NCI-H1092 (cell line): ENCODE results near the gene SMIM29.
"Not testable (repeated sequence)": the region's sequence is repeated elsewhere in the genome, so short reads cannot be mapped to it uniquely, and the experiment has no call there.

ENCODE experiments used
- DNase-seq: peaks from one replicate; lab custom pipeline; 2025; lab: John Stamatoyannopoulos, UW

The SMIM29 gene

DNA sequence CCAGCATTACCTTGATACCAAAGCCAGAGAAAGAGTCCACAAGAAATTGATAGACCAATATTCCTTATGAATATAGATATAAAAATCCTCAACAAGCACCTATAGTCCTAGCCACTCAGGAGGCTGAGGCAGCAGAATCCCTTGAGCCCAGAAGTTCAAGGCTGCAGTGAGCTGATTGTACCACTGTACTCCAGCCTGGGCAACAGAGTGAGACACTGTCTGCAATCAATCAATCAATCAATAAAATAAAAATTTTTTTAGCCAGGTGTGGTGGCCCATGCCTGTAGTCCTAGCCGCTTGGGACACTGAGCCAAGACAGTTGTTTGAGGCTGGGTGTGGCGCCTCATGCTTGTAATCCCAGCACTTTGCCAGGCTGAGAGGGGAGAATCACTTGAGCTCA is 18.9 kb upstream of the SMIM29 start:
- DNase-seq: no peak

DNA sequence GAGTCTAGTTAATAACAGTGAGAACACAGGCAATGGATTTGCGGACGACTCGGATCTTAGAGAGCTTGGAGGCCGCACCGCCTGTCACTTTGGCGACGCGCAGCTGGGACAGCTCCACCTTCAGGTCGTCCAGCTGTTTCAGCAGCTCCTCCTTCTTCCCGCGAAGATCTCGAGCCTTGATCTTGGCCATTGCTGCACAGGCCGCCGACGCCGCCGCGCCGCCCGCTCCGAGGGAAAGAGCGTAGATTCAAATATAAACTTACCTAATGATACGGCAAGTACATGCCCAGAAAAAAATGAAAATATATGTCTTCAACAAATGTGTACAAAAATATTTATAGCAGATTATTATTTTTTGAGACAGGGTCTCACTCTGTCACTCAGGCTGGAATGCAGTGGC is 14.7 kb upstream of the SMIM29 start:
- DNase-seq: not testable (repeated sequence)

DNA sequence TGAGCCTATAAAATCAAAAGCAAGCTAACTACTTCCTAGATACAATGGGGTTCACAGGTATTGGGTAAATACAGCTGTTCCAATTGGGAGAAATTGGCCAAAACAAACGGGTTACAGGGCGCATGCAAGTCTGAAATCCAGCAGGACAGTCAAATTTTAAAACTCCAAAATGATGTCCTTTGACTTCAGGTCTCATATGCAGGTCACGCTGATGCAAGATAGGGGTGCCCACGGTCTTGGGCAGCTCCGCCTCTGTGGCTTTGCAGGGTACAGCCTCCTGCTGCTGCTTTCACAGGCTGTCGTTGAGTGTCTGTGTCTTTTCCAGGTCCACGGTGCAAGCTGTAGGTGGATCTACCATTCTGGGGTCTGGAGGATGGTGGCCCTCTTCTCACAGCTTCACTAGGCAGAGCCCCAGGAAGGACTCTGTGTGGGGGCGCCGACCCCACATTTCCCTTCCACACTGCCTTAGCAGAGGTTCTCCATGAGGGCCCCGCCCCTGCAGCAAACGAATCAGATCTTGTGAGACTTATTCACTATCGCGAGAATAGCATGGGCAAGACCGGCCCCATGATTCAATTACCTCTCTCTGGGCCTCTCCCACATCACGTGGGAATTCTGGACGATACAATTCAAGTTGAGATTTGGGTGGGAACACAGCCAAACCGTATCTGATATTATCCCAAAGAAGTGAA is 11.9 kb upstream of the SMIM29 start:
- DNase-seq: no peak

DNA sequence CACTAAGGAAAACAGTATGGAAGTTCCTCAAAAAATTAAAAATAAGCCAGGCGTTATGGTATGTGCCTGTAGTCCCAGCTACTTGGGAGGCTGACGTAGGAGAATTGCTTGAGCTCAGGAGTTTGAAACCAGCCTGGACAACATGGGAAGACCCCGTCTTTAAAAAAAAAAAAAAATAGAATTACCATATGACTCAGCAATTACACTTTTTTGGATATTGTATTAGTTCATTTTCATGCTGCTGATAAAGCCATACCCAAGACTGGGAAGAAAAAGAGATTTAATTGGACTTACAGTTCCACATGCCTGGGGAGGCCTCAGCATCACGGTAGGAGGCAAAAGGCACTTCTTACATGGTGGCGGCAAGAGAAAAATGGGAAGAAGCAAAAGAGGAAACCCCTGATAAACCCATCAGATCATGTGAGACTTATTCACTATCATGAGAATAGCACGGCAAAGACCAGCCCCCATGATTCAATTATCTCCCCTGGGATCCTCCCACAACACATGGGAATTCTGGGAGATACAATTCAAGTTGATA is 10.8 kb upstream of the SMIM29 start:
- DNase-seq: no peak

DNA sequence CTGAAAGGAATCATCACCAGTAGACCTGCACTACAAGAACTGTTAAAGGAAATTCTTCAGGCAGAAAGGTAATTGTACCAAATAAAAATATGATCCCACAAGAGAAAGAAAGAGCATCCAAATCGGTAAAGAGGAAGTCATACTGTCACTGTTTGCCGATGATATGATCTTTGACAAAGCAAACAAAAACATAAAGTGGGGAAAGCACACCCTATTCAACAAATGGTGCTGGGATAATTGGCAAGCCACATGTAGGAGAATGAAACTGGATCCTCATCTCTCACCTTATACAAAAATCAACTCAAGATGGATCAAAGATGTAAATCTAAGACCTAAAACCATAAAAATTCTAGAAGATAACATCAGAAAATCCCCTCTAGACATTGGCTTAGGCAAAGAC is 3.6 kb upstream of the SMIM29 start:
- not testable (repeated sequence) for DNase-seq

DNA sequence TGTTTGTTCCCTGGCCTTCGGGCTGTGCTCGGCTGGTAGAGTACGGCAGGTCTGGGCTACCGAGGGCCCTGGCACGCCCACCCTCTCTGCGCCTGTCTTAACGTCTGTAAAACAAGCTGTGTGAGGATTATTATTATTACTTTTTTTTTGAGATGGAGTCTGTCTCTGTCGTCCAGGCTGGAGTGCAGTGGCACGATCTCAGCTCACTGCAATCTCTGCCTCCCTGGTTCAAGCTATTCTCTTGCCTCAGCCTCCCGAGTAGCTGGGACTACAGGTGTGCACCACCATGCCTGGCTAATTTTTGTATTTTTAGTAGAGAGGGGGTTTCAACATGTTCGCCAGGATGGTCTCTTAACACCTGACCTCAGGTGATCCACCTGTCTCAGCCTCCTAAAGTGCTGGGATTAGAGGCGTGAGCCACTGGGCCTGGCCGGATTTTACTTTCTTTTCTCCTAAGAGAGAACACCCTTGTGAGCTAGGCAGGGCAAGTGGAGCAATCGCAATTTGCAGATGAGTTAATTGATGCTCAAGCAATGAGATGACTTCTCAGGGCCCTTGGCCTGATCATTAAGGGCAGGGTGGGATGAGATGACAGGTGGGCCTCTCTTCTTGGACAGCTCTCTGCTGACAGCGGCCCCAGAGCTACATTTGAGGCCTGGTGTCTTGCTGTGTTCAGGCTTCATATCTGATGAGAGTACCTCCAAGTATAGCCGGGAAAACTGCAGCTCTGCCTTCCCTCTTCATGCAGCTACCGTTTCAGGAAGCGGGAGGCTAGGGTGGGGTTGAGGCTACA is 859 bp upstream of the SMIM29 start:
- DNase-seq: no peak

DNA sequence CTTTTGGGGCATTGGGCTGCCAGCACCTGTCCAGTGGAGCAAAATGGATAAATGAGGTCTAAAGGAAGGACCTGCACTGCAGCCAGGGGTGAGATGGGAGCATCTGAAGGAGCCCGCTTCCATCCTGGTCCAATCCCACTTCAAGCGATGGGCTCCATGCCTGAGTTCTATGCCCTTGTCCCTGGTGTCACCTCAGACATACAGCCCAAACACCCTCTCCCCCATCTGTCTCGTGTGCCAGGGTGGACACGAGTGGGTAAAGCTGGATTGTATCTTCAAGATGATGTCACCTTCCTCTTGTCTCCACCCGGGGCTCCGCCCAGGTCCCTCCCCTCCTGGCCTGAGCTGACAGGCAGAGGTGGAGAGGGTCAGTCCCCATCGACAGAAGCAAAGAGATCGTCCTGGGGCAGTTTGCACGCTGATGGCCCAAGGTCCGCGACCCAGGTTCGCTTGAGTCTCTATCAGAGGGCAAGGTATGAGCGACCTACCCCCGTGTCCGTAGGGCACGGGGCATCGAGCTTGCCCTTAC is 544 bp downstream of the SMIM29 start:
- no peak for DNase-seq

DNA sequence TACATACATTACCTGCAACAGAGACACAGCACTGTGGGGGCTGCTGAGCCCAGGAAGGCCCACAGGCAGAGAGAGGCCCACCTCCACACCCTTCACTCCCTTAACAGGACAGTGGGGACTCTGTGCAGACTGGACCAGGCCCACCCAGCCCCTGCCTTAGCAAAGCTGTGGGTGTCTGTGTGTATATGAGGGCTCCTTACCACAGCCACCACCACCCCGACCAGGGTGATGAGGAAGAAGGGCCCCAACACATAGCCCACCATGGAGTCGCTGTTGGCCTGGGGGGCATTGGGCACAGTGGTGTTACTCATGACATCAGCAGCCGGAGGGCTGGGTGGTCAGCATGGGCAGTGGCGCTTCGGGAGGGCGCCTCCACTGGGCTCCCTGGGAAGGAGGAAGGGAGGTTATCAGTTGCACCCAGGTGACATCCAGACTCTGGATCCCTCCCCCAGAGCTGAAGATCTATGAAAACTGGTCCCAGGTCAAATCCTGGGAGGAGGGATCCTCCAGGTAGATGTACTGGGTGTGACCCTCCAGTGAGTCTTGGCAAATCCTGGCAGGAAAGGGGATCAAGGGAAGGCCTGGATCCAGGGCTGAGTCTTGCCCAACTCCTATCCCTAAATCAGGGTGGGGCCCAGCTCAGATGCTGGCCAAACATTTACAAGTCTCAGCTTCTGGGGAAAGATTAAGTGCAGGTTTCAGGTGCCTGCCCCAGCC is 1.2 kb downstream of the SMIM29 start:
- DNase-seq: no peak

DNA sequence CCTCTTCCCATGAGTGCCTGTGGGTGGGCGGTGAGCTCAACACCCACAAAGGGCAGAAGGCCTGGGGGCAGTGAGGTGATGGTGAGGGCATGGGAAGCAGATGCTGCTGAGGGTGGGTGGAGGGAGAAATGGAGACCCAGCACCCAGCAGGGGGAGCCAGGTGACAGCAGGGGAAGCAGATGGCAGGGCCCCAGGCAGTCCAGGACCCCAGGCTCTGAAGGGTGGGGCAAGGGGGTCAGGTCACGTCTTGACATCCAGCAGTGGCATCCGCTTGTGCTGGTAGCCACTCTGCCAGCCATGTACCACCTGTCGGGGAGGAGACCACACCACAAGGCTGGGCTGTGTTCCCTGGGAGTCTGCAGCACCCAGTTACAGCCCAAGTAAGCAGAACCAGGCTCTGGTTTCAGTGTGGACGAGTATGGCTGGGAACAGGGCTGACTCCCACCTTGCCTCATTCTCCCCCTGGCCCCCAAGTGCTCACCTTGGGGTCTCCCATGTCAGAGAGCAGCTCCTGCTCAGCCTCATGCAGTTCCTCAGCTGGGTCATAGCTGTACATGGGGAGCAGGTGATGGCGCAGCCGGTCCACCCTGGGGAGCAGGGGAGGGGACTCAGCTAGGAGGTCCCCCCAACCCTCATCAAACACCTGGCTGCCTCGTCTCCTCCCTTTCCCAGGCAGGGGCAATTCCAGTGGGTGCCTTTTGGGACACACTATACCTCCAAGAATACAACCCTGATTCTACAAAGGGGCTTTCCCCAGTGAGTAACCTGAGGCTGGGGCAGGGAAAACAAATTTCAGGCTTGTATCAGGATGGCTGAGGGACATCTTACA is 2.0 kb downstream of the SMIM29 start:
- no peak for DNase-seq

DNA sequence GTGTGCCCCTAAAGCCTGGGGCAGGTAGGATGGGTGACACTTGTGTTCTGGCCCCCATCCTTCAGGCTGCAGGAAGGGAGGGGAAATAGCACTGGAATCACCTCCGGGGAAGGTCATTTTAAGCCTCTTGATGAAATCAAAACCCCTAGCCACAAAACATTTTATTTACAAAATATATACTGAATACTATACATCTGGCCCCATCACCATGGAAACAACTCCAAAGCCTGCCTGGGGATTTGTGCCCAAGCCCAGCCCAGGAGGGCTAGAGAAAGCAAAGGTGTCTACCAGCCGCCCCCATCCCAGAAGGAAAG is 2.6 kb downstream of the SMIM29 start:
- no peak for DNase-seq

DNA sequence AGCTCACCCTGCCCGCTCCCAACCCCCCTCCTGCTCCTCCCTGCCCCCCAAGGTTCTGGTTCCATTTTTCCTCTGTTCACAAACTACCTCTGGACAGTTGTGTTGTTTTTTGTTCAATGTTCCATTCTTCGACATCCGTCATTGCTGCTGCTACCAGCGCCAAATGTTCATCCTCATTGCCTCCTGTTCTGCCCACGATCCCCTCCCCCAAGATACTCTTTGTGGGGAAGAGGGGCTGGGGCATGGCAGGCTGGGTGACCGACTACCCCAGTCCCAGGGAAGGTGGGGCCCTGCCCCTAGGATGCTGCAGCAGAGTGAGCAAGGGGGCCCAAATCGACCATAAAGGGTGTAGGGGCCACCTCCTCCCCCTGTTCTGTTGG is 3.1 kb downstream of the SMIM29 start:
- DNase-seq: not testable (repeated sequence)

DNA sequence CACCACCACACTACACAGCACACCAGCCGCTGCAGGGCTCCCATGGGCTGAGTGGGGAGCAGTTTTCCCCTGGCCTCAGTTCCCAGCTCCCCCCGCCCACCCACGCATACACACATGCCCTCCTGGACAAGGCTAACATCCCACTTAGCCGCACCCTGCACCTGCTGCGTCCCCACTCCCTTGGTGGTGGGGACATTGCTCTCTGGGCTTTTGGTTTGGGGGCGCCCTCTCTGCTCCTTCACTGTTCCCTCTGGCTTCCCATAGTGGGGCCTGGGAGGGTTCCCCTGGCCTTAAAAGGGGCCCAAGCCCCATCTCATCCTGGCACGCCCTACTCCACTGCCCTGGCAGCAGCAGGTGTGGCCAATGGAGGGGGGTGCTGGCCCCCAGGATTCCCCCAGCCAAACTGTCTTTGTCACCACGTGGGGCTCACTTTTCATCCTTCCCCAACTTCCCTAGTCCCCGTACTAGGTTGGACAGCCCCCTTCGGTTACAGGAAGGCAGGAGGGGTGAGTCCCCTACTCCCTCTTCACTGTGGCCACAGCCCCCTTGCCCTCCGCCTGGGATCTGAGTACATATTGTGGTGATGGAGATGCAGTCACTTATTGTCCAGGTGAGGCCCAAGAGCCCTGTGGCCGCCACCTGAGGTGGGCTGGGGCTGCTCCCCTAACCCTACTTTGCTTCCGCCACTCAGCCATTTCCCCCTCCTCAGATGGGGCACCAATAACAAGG is 3.6 kb downstream of the SMIM29 start:
- not testable (repeated sequence) for DNase-seq

DNA sequence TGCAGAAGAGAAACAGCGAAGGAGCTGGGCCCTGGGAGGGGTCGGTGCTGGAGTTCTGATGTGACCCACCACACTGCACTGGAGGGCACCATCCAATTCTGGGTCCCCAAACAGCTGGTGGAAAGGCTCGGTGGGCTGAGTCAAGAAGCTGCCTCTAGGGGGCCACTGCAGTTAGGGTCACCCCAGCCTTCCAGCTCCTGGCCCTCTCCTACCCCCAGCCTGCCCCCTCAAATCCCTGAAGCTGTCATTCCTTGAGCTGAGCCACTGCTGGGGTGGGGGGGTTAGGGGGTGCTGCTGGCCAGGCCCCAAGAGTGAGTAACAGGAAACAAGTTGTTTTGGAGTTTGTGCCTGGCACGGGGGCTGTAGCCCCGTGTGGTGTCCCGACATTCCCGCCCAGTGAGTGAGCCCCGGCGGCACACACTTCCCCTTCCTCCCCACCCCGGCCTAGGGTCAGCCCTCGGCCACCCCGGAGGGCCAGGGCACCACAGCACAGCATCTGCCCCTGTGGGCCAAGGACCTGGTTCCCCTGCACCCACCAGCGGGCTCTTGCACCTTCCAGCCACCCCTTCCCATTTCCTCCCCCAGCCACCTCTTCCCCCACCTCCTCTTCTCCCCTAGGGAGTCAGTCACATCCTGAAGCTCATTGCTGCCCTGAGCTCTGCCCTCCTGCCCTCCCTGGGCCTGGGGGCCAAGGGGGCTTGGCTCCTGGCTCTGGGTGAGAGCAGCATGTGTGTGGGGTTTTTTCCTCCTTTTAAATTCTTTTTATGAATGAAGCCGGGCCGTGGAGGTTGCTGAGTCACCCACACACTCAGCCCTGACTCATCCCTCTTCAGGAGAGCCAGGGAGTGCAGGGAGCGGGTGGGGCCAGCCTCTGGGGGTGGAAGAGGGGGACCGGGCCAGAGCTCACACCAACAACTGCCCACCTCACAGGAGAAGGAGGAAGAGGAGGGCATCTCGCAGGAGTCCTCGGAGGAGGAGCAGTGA is 4.6 kb downstream of the SMIM29 start:
- DNase-seq: no peak

DNA sequence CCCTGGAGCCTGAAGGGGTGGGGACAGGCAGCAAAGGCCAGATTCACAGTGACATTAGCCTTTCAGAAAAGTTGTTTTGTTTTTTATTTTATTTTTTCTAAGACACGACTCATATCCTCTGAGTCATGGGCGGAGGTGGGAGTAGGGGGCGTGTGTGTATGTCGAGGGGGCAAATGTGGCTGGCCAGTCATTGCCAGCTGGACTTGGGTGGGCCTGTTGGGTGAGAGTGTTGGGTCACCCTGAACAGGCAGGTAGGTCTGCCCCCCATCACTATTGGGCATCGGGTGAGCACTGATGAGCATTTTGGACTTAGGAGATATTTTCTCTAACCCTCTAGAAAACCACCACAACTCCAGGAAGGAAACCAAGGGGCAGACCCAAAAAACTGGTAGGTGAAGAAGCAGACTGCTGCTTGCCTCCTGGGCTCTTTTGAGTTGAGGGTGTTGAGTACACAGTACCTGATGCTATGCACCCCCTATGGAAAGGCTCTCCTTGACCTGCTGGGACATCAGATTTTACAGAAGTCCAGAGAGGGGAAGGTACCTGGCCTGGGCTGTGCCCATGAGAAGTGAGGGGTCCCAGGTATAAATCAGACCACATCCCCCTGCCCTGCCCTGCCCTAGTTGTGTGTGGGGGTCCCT is 5.6 kb downstream of the SMIM29 start:
- no peak for DNase-seq

DNA sequence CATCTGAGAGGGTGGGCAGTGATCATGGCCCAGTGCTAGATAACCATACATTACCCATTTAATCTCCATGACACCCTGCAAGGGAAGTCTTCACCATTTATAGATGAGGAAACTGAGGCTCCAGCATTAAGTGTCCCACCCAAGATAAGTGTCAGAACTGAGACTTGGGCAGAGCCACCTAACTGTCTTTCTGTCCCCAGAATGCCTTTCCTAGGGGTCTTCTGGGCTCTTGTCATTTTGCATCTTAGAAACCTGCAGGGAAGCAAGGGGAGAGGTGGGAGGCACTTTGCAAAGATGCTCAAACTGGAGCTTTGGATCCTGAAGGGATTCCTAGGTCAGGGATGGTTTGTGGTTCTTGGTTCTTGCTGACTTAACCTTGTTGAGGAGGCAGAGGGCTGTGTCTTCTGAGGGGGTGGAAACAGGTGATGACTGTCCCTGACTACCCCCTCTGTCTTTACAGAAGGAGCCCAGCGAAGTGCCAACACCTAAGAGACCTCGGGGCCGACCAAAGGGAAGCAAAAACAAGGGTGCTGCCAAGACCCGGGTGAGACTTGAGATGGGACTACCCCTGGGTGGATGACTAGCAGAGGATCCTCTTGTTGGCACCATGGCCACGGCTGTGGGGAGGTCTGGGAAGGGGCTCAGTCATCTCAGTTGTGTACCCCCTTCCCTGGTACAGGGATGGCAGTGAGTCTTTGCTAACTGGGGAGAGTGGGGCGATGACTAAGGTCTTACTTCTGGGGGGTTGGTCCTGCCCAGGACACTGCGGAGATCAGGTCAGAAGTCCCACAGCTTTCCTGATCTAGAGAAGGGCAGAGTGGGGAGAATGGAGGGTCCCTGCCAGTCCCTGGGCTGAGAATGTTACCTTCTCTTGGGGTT is 6.3 kb downstream of the SMIM29 start:
- no peak for DNase-seq

DNA sequence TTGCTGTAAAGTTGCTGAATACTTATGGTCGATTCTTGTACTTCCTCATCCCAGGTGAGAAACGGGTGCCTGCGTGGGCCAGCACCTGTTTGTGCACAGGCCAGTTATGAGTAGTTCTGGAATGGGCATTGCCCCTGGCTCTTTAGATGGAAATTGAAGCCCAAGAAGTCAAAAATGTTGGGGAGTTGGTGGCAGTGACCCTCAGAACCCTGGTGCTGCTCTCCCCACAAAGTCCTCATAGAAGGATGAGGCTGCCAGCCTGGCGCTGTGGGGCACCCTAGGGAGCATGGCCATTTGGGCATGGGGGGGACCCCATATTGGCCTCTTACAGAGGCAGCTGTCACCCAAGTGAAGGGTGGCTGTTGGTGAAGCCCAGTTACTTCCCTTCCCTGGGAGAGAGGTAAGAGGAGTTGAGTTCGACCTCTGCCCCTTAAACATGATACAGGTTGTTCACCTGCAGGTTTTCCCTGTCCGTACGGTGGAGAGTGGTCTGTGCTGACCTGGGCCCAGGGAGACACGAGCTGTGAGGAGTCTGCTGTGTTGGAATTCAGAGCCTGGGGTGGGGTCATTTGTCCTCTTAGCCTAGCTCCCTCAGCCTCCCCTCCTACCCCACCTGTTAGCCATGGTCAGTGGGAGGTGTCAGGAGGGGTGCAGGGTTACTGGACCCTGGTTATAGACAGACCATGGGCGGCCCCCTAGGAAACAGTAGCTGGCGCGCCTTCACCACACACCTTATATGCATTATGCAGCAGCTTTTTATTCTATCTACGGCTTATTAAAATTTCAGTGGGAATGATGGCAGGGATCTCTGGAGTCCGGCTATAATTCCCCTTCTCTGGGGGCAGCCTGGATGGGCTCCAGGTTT is 7.2 kb downstream of the SMIM29 start:
- DNase-seq: no peak
